ENCODE measurements around the gene NLRX1.

The NLRX1 gene

GRCh38 chr11:119121008-119121810, 47.3 kb upstream of the NLRX1 start, which contains the start of gene HINFP:
TSS of gene HINFP (plus strand) at chr11:119121580. CDS start at chr11:119126945, 5,365 bp downstream.
- TF ChIP-seq CTCF (IDR thresholded peaks at IDR 0.05; ENCODE audit: low read length) (no peak), EZH2 (IDR thresholded peaks at IDR 0.05; ENCODE audit: borderline replicate concordance, low read length) (no peak)
- Histone ChIP-seq H3K4me1 (ENCODE audit: insufficient read depth, low read length, severe bottlenecking) (peaks cover 22% of the 10 kb centered on the region), H4K20me1 (ENCODE audit: insufficient read depth, low read length) (no peaks in the 10 kb centered on the region), H3K4me2 (ENCODE audit: low read length) (peak within 1 kb of the TSS; percentile 86), H3K79me2 (ENCODE audit: insufficient read depth, low read length) (peaks cover 4% of the 10 kb centered on the region), H3K4me3 (ENCODE audit: low read depth, low read length, poor library complexity, severe bottlenecking) (peak within 1 kb of the TSS; percentile 98), H3K9me2 (ENCODE audit: low read depth, low read length) (no peaks in the 10 kb centered on the region), H2AFZ (ENCODE audit: low read length) (no peak within 1 kb of the TSS), H3K27ac (ENCODE audit: low read depth, low read length, poor library complexity, severe bottlenecking) (peak within 1 kb of the TSS; percentile 21), H3F3A (ENCODE audit: insufficient read depth, low read length) (no peaks in the 10 kb centered on the region), H3K27me3 (ENCODE audit: insufficient read depth, low read length) (no peaks in the 10 kb centered on the region), H3K9ac (ENCODE audit: low read length) (peak within 1 kb of the TSS; percentile 91), H3K36me3 (ENCODE audit: insufficient read depth, low read length) (peaks cover 14% of the 10 kb centered on the region), H3K9me3 (ENCODE audit: low read length) (no peaks in the 10 kb centered on the region)

GRCh38 chr11:119121811-119122124, 46.8 kb upstream of the NLRX1 start:
- H3K9me3 ChIP-seq (ENCODE audit: low read length), result no peaks in the 10 kb centered on the region
- no peak overlapping the region for H3K27ac ChIP-seq (ENCODE audit: low read depth, low read length, poor library complexity, severe bottlenecking)
- no peaks in the 10 kb centered on the region for H3K27me3 ChIP-seq (ENCODE audit: insufficient read depth, low read length)
- H4K20me1 ChIP-seq (ENCODE audit: insufficient read depth, low read length), result no peaks in the 10 kb centered on the region
- H3K36me3 ChIP-seq (ENCODE audit: insufficient read depth, low read length), result peaks cover 11% of the 10 kb centered on the region
- H3K4me2 ChIP-seq (ENCODE audit: low read length), result peak overlapping the region; percentile 77
- peak overlapping the region; percentile 91 for H3K9ac ChIP-seq (ENCODE audit: low read length)
- peaks cover 4% of the 10 kb centered on the region for H3K79me2 ChIP-seq (ENCODE audit: insufficient read depth, low read length)
- H3K9me2 ChIP-seq (ENCODE audit: low read depth, low read length), result no peaks in the 10 kb centered on the region
- H3F3A ChIP-seq (ENCODE audit: insufficient read depth, low read length), result no peaks in the 10 kb centered on the region
- H3K4me1 ChIP-seq (ENCODE audit: insufficient read depth, low read length, severe bottlenecking), result peaks cover 22% of the 10 kb centered on the region
- peak overlapping the region; percentile 98 for H3K4me3 ChIP-seq (ENCODE audit: low read depth, low read length, poor library complexity, severe bottlenecking)
- TF ChIP-seq CTCF (IDR thresholded peaks at IDR 0.05; ENCODE audit: low read length) (no peak), EZH2 (IDR thresholded peaks at IDR 0.05; ENCODE audit: borderline replicate concordance, low read length) (no peak)
- no peak overlapping the region for H2AFZ ChIP-seq (ENCODE audit: low read length)

GRCh38 chr11:119125821-119126220, 42.7 kb upstream of the NLRX1 start:
- Histone ChIP-seq H3K79me2 (ENCODE audit: insufficient read depth, low read length) (peaks cover 4% of the 10 kb centered on the region), H3K9ac (ENCODE audit: low read length) (no peak overlapping the region), H3K9me2 (ENCODE audit: low read depth, low read length) (no peaks in the 10 kb centered on the region), H3K4me1 (ENCODE audit: insufficient read depth, low read length, severe bottlenecking) (peaks cover 16% of the 10 kb centered on the region), H3K36me3 (ENCODE audit: insufficient read depth, low read length) (peaks cover 9% of the 10 kb centered on the region), H3K4me2 (ENCODE audit: low read length) (no peak overlapping the region), H3F3A (ENCODE audit: insufficient read depth, low read length) (no peaks in the 10 kb centered on the region), H3K4me3 (ENCODE audit: low read depth, low read length, poor library complexity, severe bottlenecking) (no peak overlapping the region), H3K9me3 (ENCODE audit: low read length) (no peaks in the 10 kb centered on the region), H3K27me3 (ENCODE audit: insufficient read depth, low read length) (no peaks in the 10 kb centered on the region), H4K20me1 (ENCODE audit: insufficient read depth, low read length) (no peaks in the 10 kb centered on the region), H3K27ac (ENCODE audit: low read depth, low read length, poor library complexity, severe bottlenecking) (no peak overlapping the region), H2AFZ (ENCODE audit: low read length) (no peak overlapping the region)
- TF ChIP-seq CTCF (IDR thresholded peaks at IDR 0.05; ENCODE audit: low read length) (no peak), EZH2 (IDR thresholded peaks at IDR 0.05; ENCODE audit: borderline replicate concordance, low read length) (no peak)
